K562 (cell line): Measurements from ENCODE around the gene PAN2. TPM values are rescaled to one million over a fixed set of nuclear protein-coding genes. Genes with fewer than 3 reads are reported as not detected.

Source experiments
- CREB5 ChIP-seq: fragments of 250-450 bp; sonication (Bioruptor Pico); IDR thresholded peaks from 2 replicates; pipeline ENCODE4 v1.5.0; 2020; ENCODE audit warnings: mild to moderate bottlenecking
- GTF2E2 ChIP-seq: fragments of 200-800 bp; sonication (Bioruptor generic); IDR thresholded peaks from 2 replicates; pipeline ENCODE4 v1.6.1; 2016; ENCODE audit warnings: missing genetic modification characterization, missing compliant biosample characterization
- SAFB2 ChIP-seq: fragments of 200-400 bp; formaldehyde crosslinking; IDR thresholded peaks from 2 replicates; pipeline ENCODE4 v1.6.1; 2018; ENCODE audit warnings: borderline replicate concordance, low read length, low read depth, moderate library complexity; ENCODE audit not compliant: severe bottlenecking
- SMARCA5 ChIP-seq: fragments of 450-650 bp; IDR thresholded peaks from 2 replicates; pipeline ENCODE4 v1.6.1; 2016
- STAT5A ChIP-seq: IDR thresholded peaks from 2 replicates; pipeline ENCODE4 v1.6.1; 2012; ENCODE audit warnings: low read length, inconsistent platforms, borderline replicate concordance
- ZC3H11A ChIP-seq: IDR thresholded peaks from 2 replicates; pipeline ENCODE4 v1.6.1; 2012; ENCODE audit warnings: low read depth, low read length, improper control_type of control experiment
- ZKSCAN3 ChIP-seq: fragments of 250-450 bp; sonication (Bioruptor Pico); IDR thresholded peaks from 2 replicates; pipeline ENCODE4 v1.4.0; 2020
- ZNF253 ChIP-seq: fragments of 250-450 bp; sonication (Bioruptor Pico); conservative IDR thresholded peaks from 2 replicates; pipeline ENCODE4 v1.6.1; 2021; ENCODE audit warnings: mild to moderate bottlenecking
- ZNF717 ChIP-seq: fragments of 250-450 bp; sonication (Bioruptor Pico); IDR thresholded peaks from 2 replicates; pipeline ENCODE4 v1.5.0; 2021
- polyA plus RNA-seq, 8 experiments: library from polyadenylated mRNA; depleted of rRNA in 4 of 8; stranded (reverse) in 5 of 8; unstranded in 3 of 8; fragments of >200 nt; fragmentation: Nextera tagmentation in 2 of 8; fragmentation: Illumina TruSeq in 1 of 8; extraction: Ambion mirVana in 2 of 8; extraction: Trizol in 1 of 8; gene quantifications; 2 replicates each; pipeline versions ENCODE4 v1.2.1 to v1.2.3, GENCODE V29; 2011 to 2014; ENCODE audit warnings: inconsistent platforms in 1 of 8, missing spikeins in 1 of 8
- total RNA-seq, 7 experiments: library from RNA; depleted of rRNA in 6 of 7; stranded (reverse); fragments of >200 nt in 6 of 7; fragmentation: Illumina TruSeq in 2 of 7; extraction: Trizol in 2 of 7; gene quantifications; 2 replicates each; pipeline versions ENCODE4 v1.2.1 to v1.2.3, GENCODE V29; 2011 to 2021; ENCODE audit warnings: low replicate concordance in 1 of 7
- TF ChIP-seq, protein P1 (sequence below): sonication (generic); formaldehyde crosslinking; IDR thresholded peaks from 2 replicates; pipeline ENCODE4 v1.8.0; 2022; ENCODE audit warnings: mild to moderate bottlenecking, missing genetic modification reagents

The PAN2 gene
- total and polyA plus RNA-seq, 9 of the 15 experiments (the other 6 are each of a cell fraction or from before 2014, with no cell fraction given), result 15.0 to 66.1 (median 25.9) TPM

GRCh38 chr12:56333679-56334489, at the start of gene PAN2 (continued):
- peak; percentile 70; the same call in 1 of the 2 replicates for TF ChIP-seq ZC3H11A
- no peak for TF ChIP-seq SMARCA5
- peak; percentile 16; the same call in 1 of the 2 replicates for TF ChIP-seq STAT5A
- no peak for TF ChIP-seq ZKSCAN3 (CRISPR knock-in tag)
- 0 out of 2 replicates have a peak, but pooled peaks have one; percentile 54 for TF ChIP-seq CREB5 (CRISPR knock-in tag)
- TF ChIP-seq, protein P1, sequence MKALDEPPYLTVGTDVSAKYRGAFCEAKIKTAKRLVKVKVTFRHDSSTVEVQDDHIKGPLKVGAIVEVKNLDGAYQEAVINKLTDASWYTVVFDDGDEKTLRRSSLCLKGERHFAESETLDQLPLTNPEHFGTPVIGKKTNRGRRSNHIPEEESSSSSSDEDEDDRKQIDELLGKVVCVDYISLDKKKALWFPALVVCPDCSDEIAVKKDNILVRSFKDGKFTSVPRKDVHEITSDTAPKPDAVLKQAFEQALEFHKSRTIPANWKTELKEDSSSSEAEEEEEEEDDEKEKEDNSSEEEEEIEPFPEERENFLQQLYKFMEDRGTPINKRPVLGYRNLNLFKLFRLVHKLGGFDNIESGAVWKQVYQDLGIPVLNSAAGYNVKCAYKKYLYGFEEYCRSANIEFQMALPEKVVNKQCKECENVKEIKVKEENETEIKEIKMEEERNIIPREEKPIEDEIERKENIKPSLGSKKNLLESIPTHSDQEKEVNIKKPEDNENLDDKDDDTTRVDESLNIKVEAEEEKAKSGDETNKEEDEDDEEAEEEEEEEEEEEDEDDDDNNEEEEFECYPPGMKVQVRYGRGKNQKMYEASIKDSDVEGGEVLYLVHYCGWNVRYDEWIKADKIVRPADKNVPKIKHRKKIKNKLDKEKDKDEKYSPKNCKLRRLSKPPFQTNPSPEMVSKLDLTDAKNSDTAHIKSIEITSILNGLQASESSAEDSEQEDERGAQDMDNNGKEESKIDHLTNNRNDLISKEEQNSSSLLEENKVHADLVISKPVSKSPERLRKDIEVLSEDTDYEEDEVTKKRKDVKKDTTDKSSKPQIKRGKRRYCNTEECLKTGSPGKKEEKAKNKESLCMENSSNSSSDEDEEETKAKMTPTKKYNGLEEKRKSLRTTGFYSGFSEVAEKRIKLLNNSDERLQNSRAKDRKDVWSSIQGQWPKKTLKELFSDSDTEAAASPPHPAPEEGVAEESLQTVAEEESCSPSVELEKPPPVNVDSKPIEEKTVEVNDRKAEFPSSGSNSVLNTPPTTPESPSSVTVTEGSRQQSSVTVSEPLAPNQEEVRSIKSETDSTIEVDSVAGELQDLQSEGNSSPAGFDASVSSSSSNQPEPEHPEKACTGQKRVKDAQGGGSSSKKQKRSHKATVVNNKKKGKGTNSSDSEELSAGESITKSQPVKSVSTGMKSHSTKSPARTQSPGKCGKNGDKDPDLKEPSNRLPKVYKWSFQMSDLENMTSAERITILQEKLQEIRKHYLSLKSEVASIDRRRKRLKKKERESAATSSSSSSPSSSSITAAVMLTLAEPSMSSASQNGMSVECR, result peak; percentile 33
- no peak for TF ChIP-seq ZNF717 (CRISPR knock-in tag)
- no peak for TF ChIP-seq ZNF253 (CRISPR knock-in tag)
- peak; percentile 95 for TF ChIP-seq GTF2E2 (tag)
- no peak for TF ChIP-seq SAFB2
